NAMALWA (cell line): Measurements from ENCODE around the gene RAI2.

Experiments
- DNase-seq: peaks from one replicate; pipeline ENCODE4 v3.0.0-alpha.2; 2015; ENCODE audit warnings: low spot score

RAI2 gene

DNA sequence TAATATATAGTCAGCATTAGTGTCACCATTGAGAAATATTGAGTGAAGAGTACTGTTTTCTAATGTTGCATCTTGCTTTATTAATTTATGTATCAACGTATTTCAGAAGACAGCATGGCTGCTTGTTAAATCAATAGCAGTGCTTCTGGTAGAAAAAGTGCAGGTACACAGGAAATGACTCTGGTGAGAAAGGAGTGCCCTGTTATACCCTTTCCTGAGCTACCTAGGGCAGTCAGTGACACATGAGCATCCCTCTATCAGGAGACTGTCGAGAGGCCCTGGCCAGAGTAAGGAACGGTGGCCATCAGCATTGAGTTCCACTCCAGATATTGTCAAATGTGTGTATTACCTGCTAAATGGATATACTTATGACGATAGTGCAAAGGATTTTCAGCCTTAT is 81.7 kb downstream of the RAI2 start:
- DNase-seq, result no peak

DNA sequence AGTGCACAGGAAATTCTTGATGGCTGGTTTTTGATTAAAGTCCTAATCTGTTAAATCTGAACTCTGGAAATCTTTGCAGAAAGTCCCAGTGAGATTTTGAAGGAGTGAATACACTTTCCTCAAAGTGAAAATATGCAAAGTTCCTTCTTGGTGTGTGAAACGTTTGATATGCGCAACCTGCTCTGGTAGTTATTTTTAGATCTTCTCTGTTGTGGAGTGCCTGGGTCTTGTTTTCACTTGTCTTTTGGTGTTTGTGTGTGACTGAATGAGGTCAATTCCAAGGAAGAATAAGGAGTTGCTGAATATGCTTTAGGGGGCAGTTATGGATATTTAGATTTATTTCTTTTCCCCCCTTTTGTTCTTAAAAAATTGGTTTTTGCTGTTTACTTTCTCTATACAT is 82.1 kb downstream of the RAI2 start:
- DNase-seq, result no peak

DNA sequence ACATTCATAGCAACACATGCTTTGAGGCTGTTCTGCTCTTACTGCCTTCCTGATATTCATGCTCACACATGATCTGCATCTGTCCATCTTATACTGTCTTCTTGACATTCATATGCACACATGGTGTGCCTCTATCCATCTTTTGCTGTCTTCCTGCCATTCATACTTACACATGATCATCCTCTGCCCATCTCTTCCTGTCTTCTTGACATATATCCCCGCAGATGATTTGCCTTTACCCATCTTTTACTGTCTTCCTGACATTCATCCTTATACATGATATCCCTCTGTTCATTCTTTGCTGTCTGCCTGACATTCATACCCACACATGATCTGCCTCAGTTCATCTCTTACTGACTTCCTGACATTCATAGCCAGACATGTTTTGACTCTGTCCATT is 87.0 kb downstream of the RAI2 start:
- no peak for DNase-seq

DNA sequence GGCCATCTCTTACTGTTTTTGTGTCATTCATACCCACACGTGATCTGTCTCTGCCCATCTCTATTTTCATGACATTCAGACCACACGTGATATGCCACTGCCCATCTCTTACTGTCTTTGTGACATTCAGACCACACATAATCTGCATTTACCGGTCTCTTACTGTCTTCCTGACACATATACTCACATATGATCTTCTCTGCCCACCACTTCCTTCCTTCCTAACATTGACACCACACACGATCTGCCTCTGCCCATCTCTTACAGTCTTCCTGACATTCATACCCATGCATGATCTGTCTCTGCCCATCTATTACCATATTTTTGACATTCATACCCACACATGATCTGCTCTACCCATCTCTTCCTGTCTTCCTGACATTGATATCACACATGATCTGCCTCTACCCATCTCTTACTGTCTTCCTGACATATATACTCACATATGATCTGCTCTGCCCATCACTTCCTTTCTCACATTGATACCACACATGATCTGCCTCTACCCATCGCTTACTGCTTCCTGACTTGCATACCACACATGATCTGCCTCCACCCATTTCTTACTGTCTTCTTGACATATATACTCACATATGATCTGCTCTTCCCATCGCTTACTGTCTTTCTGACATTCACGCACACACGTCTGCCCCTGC is 87.7 kb downstream of the RAI2 start:
- no peak for DNase-seq

DNA sequence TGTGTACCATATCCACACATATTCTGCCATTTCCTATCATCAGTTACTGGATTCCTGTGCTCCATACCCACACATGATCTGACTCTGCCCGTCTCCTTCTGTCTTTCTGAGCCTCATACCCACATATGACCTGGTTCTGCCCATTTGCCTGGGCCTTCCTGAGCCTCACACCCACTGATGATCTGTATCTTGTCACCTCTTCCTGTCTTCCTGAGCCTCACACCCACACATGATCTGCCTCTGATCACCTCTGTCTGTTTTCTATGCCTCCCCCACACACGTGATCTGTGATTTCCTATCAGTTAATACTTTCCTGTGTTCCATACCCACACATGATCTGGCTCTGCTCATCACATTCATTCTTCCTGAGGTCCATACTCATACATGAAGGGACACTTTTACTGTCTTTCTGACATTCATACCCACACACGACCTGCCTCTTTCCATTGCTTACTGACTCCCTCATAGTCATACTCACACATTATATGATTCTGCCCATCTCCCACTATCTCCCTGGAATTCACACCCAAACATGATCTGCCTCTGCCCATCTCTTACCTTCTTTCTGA is 91.3 kb downstream of the RAI2 start:
- DNase-seq, result no peak

DNA sequence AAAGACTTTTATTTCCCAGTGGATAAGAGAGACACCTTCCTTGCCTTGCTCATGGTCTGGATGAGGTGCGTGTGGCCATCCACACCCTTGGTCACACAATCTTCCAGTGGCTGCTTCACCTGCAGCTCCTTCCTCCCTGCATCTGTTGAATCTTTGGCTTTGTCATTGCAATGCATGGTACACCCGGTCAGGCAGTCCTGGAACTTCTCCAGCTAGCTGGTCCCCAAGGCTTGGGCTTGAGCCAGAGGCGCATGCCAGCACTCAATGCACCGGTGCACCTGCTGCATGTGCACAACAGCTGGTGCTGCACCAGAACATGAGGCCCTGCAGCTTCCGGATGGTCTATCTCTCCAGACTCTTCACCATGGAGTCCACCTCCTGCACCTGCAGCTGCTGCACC is 92.1 kb downstream of the RAI2 start:
- DNase-seq, result no peak

DNA sequence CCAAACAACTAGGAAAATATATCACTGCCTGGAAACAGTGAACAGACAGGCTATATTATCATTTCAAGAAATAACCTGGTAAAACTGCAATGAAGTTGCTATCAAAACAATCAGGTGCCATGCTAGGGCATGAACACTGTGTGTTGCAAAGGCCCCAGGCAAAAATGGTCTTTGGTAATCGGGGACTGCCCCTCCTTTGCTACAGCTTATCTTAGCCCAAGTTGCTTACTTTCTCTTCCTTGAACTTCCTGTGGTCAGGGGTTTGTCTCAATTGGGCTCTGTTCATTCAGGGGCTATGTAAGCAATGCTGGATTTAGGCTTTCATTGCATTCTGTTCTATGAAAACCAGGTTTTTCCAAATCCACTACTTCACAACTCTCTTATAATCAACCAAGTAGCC is 93.4 kb downstream of the RAI2 start:
- DNase-seq, result no peak

DNA sequence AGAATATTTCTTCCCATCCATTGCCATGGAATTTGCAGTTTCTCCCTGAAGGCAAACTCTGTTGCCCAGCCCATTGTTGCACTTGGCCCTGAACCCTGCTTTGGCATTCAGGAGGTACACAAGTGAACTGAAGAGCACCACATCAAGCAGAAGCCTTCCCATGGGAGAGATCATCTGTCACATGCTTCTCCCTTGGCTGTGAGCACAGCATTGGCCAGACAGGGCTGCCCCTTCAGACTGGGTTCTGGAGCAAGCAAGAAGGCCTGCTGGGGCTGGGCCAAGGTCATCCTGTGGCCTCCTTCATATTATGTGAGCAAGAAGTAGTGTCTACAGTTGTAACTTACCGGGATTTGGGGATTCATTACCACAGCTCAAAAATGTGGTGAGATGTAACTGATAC is 101.1 kb downstream of the RAI2 start:
- DNase-seq, result no peak

DNA sequence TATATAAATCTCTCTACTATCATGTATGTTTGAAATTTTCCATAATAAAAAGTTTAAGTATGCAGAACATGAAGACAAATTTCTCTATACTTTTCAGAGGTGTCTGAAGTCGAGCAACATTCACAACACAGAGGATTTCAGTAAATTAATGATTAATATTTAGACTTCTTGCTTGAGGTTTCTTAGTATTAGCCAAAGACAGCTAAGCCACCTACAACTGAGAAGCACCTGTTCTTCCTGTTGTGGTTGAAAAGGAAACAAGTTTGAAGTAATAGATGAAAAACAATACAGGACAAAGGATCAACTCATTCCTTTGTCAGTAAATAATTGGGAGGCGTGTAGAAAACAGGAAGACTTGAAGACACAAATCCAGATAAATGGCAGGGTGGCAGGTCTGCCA is 102.7 kb downstream of the RAI2 start:
- no peak for DNase-seq

DNA sequence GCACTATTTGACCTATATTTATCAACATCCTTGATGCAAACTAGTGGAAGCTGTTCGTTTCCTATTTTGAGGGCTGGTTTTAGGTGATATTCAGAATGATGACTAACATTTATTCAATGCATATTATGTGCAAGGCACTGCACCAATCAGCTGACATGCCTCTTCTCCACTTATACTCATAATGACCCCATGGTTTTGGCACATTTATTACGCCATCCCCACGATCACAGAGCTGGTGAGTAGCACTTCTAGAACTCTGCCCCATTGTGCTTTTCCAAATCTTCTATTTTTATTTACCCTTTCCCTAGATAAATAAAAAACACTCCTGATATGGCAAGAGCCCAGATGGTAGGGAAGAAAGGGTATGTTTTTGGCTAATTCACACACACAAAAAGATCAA is 110.7 kb downstream of the RAI2 start:
- DNase-seq, result no peak
